Sigmoid colon (tissue), 4 donors: ENCODE data around the gene PRAMEF2.
"Not testable (repeated sequence)": the region's sequence is repeated elsewhere in the genome, so short reads cannot be mapped to it uniquely, and the experiment has no call there.

Experiments
- CTCF ChIP-seq, 4 experiments: fragments of 450-650 bp in 3 of 4; fragments of 200-600 bp in 1 of 4; IDR thresholded peaks; one replicate each; pipeline ENCODE4 v1.5.1; 2016 to 2019; ENCODE audit warnings: antibody characterized with exemption in 4 of 4, mild to moderate bottlenecking in 3 of 4, moderate library complexity in 2 of 4
- EP300 ChIP-seq, 4 donors: sonication (generic); formaldehyde crosslinking; IDR thresholded peaks; one replicate each; pipeline ENCODE4 v1.6.1; 2017; ENCODE audit warnings: antibody characterized with exemption in 4 of 4
- POLR2A ChIP-seq, 2 donors: fragments of 450-650 bp; IDR thresholded peaks; one replicate each; pipeline ENCODE4 v1.6.1; 2016; ENCODE audit warnings: antibody characterized with exemption in 2 of 2, mild to moderate bottlenecking in 2 of 2, moderate library complexity in 2 of 2
- POLR2AphosphoS5 ChIP-seq, 4 donors: sonication (generic); formaldehyde crosslinking; IDR thresholded peaks; one replicate each; pipeline ENCODE4 v1.6.1; 2017; ENCODE audit warnings: antibody characterized with exemption in 4 of 4

- not testable (repeated sequence) for TF ChIP-seq CTCF, POLR2A, EP300, POLR2AphosphoS5 (IDR thresholded peaks at IDR 0.05)
These were observed 23.6 kb upstream of the PRAMEF2 start for GRCh38 chr1:12833251-12833650.
